ENCODE measurements around the gene TMEM30A.

GRCh38 chr6:75287424-75287823 is 2.8 kb upstream of the TMEM30A start:
- no peak for TF ChIP-seq CTCF (IDR thresholded peaks at IDR 0.05; ENCODE audit: insufficient read depth, low read length, poor library complexity, severe bottlenecking)
- no peak for TF ChIP-seq EZH2phosphoT487 (conservative IDR thresholded peaks at IDR 0.05; ENCODE audit: low read length)
